Right renal pelvis (tissue), 4 donors: ENCODE measurements around the gene POMGNT1. TPM values are rescaled to one million over a fixed set of nuclear protein-coding genes. Genes with fewer than 3 reads are reported as not detected.

ENCODE experiments used
- DNase-seq, 4 donors: peaks; one replicate each; pipeline ENCODE4 v3.0.0-alpha.2; 2013; ENCODE audit warnings: low read depth in 4 of 4, low spot score in 3 of 4, missing footprints in 1 of 4
- polyA plus RNA-seq, 4 donors: library from polyadenylated mRNA; unstranded; fragments of 120-200 nt; gene quantifications; one replicate each; pipeline ENCODE4 v1.2.1, GENCODE V29; 2013; ENCODE audit not compliant: insufficient read length in 4 of 4

POMGNT1 gene
- polyA plus RNA-seq, 4 donors: 77.1 to 85.1 (median 80.1) TPM

DNA sequence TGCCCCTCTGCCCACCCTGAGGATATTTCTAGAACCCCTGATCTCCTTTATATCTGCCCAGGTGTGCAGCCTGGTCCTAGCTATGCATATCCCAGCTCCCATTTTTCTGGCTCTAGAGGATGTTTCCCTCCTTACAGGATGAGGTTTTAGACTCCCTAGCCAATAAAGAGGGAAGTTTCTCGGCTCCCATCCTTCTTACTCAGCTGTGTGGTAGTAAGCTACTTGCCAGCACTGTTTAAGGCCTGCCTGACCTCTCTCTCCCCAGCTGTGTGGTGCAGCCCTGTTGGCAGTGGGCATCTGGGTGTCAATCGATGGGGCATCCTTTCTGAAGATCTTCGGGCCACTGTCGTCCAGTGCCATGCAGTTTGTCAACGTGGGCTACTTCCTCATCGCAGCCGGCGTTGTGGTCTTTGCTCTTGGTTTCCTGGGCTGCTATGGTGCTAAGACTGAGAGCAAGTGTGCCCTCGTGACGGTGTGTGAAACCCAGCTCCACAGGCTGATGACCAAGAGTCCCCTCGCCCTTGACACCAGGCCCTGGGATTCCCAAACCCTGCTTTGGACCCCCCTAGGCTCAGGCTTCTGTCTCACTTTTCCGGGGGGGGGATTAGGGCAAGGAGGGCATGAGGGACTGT is 14.2 kb downstream of the POMGNT1 start:
- DNase-seq: no peak

DNA sequence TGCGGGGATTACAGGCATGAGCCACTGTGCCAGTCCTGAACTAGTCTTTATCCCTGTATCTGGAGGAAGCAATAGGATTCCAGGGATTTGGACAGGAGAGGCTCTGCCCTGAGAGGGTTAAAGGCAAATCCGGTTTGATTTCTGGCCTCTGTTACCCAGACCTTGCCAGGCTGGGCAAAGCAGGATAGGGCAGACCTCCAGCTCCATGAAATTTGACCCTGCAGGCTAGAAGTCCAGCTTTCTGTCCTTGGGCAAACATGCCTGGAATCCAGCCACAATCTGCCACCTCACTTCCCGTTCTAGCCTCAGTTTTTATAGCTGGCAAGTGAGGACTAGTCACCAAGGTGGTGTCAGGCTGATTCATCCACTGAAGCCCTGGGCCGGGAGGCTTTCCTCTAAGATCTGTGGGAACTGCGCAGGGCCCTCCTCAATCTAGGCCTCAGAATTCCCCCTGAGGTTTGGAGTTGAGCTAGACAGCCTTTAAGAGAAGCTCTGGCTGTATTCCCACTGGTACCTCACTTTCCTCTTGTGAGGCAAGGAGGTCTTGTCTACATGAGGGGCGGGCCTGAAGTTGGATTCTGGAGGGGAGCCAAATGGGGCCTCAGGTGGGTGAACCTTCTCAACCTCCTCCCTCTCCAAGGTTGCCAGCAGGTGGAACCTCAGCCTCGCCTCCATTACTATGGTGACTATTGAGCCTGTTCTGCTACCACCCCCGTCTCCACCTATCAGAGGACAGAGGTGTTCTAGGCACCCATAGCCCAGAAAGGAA is 15.0 kb downstream of the POMGNT1 start:
- DNase-seq: no peak

DNA sequence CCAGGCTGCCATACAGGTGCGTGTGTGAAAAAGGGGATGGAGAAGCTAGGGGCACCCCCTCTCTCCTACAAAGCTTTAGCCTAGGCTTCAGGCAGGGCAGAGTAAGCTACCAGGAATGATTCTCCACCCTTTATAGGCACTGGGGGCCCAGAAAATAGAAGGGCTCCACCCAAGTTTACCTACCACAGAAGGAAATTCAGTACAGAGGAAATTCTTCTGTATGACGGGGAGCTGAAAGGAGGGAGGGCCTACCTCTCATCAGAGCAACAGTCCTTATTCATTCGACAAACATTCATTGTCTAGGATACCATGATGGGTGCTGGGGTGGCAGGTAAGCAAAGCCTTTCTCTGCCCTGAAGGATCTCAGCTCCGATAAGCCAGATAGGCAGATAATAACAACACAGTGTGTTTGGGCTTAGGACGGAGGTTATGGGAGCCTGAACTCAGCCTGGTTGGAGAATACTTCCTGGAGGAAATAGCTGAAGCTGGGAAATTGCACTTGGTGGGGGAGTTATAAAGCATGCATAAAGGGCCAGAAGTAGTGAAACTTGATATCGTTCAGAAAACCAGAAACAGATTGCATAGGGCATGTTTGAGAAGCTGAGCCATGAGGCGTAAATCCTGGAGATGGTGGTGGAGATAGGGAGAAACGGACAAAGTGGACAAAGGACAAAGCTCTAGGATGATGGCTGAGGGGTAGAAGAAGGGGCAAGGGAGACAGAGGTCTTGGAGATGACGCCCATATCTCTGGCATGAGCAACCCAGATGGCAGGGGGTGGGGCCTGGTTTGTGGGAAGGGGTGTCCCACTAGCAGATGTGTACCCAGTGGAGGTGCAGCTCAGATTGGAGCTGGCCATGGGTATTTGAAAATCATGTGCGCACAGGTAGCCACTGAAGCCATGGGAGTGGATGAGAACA is 16.6 kb downstream of the POMGNT1 start:
- DNase-seq: no peak

DNA sequence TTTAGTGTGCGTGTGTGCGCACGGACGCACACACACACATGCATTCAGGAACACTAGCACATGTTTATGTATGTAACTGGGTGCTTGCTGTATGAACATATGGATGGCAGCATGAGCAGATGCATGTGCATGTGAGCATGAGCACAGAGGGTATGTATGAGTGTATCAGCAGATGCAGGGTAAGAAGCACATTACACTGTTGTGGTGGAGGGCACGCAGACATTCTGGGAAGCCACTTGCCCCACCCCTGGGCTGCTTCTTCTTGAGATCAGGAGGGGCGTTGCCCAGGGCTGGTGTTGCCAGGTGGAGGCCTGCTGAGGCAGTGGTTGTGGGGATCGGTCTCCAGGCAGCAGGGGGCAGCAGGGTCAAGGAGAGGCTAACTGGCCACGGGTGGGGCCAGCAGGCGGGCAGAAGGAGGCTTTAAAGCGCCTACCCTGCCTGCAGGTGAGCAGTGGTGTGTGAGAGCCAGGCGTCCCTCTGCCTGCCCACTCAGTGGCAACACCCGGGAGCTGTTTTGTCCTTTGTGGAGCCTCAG is 18.1 kb downstream of the POMGNT1 start:
- DNase-seq: no peak

DNA sequence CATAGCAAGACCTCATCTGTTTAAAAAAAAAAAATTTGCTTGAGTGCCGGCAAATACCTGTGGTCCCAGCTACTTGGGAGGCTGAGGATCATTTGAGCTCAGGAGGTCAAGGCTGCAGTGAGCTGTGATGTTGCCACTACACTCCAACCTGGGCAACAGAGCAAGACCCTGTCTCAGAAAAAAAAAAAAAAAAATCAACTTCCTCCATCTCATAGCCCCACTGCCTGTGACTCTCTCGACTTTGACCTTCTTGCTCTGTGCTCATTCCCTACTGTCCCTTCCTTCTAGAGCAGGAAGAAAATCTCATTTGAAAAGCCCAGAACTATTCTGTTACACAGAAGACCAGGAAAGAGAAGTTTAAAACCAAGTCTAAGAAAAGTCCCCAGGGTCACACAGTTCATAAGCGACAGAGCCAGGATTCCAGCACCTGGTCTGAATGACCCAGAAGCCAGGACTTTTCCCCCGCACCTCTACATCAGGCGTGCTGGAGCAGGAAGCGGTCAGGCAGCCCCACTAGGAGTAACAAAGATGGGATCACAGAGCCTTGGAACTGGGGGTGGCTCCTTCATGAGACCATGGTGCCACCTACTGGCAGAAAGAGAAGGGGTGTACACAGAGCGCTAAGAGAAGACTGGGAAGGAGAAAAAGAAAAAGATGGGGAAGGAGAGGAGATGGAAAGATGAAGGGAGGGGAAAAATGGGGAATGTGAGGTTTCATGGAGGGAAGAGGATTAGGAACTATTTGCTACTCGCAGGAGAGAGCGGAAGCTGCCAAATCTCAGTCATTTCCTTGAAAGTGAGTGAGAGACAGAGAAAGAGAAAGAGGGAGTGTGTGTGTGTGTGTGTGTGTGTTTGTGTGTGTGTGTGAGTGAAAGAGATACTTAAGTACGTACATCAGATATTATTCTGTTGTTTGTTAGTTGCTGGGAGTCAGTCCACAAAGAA is 18.8 kb downstream of the POMGNT1 start:
- DNase-seq: peak in 3 of 4 donors; percentile 83 to 86 (median 85)

DNA sequence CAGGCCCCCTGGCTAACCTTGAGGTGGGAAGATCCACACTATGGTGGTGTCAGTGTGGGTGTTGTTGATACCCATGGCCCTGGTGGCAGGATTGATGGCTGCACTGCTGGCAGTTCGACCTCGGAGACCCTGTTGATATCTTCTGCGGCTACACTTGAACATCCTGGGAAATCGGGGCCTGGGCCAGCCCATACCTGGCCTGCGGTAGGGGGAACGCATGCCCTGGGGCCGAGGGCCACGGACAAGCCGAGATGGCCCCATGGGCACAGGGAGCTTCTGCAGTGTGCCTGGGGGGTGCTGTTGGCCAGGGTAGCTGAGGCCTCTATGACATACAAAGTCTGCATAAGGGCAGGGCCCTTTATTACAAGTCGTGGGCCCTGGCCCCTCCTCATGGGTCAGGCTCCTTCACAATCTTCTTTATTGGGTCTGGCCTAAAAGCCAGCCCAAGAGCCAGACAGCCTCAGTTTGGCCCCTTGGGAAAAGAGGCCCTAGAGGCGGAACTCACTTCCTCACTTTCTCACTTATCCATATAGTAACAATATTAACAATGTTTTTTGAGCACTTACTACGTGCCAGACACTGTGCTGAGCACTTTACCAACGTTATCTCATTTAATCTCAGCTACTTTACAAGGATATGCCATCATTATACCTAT is 21.9 kb downstream of the POMGNT1 start, which contains the start of gene P3R3URF:
Gene P3R3URF, minus strand, starts transcription at position 278 of the 655 bp plus-strand sequence. Its CDS starts 17 bp downstream, at position 261.
- DNase-seq: no peak

DNA sequence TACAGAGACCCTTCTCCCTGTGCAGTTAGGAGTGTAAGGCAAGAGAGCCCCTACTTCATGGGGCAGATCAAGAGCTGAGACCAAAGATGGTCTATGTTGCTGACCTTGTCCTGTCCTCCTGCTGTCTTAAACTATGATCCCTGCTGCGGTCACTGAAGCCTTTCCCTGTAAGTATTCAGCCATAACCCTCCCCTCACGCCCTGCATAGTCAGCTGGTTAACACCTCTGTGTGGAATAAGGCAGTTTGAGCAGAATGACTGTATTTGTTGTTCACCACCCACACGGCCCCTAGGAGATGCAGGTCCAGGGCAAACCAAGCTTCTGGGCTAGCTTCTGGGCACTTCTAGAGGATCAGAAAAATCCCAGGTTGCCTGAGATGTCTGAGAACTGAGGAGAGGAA is 23.0 kb downstream of the POMGNT1 start:
- no peak for DNase-seq

DNA sequence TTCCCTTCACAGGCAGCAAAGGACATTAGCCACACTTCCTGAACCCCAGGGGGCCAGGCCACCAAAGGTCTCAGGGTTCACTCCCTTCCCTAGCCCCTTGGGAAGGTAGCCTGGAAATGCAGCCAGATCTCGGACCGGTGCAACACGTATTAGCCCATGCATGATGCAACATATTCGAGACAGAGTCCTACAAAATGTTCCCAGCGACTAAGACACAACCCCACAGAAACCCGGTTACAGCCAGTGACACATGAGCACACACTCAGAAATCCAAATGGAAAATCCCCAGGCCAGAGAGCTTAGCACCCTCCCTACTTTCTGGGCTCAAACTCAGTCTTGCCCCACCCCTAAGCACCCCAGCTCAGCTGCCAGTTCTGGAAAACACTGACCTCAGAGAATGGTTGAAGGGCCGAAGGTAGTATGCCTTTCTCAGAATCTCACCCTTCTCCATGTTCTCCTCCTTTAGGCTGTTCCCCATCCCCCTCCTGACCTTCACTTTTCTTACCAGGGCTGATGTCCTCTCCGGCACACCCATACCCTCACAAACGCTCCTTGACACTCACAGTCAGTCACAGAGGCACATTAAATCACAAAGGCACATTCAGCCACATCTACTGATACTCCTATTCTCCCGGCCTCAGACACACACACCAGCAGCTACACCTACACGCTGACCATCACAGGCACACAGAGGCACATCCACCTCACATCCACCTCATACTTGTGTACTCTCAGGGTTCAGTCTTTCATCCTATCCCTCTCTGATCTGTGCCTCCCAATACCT is 23.6 kb downstream of the POMGNT1 start, which contains the start of gene TSPAN1:
Gene TSPAN1, plus strand, starts transcription at position 640 of the 784 bp plus-strand sequence. CDS start 6,021 bp downstream, outside the sequence.
- no peak for DNase-seq

DNA sequence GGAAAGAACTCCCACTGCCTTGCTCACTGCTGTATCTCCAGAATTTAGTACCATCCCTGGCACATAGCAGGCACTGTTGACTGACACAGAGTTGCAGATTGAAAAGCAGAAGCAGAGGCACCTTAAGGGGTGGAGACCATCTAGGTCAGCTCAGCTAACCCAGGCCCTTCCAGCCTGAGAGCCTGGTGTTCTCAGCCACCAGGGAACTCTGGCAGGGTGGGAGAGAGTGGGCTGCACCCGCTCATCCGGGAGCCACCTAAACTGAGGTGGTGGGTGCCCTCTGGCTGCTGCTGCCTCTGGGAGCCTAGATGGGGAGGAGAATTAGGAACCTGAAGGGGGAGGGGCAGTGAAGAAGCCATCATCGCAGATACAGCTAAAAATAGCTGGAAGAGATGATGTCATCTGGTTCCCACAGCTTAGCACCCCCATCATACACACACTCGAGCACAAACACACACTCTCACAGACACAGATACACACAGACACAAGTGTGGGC is 24.8 kb downstream of the POMGNT1 start:
- no peak for DNase-seq

DNA sequence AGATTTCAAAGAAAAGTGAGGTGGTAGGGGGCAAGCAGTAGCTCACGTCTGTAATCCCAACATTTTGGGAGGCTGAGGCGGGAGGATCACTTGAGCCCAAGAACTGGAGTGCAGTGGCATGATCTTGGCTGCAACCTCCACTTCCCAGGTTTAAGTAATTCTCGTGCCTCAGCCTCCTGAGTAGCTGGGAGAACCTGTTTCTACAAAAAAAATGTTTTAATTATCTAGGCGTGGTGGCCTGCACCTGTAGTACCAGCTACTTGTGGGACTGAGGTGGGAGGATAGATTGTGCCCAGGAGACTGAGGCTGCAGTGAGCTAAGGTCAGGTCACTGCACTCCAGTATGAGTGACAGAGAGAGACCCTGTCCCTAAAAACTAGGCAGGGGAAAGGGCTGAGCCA is 25.9 kb downstream of the POMGNT1 start:
- DNase-seq: no peak

DNA sequence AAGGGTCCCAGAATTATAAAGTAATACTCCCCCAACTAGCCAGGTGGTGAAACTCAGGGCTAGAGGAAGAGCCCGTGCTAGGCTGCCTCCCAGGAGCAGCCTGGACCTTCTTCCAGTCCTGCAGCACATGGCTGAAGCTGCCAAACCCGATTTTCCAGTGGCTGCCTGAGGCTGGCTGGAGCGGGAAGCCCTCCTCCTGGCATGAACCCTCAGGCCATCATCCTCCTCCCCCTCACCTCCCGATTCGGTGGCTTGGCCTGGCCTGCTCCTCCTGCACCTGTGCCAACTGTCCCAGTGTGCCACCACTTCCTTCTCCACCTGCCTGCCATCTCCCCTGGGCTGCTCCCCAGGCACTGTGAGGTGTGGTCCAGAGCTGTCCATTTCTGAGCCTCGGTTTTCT is 26.4 kb downstream of the POMGNT1 start:
- no peak for DNase-seq

DNA sequence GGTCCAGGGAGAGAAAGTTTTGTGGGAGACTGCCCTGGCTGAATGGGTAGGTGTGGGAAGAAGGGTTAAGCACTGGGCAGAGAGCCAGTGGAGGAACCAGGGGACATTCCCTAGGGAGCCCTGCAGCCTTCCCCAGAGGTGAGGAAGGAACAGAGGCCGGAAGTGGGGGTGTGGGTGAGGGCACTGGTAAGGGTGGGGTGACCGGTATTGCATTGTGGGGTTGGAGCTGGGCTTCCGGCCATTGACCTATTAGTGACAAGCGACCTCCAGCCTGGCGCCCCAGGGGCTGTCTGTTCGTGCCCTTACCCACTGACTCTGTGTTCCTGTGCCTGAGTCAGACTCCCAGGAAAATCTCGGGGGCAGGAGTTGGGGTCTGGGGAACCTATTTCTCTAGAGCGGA is 26.9 kb downstream of the POMGNT1 start:
- DNase-seq: no peak

DNA sequence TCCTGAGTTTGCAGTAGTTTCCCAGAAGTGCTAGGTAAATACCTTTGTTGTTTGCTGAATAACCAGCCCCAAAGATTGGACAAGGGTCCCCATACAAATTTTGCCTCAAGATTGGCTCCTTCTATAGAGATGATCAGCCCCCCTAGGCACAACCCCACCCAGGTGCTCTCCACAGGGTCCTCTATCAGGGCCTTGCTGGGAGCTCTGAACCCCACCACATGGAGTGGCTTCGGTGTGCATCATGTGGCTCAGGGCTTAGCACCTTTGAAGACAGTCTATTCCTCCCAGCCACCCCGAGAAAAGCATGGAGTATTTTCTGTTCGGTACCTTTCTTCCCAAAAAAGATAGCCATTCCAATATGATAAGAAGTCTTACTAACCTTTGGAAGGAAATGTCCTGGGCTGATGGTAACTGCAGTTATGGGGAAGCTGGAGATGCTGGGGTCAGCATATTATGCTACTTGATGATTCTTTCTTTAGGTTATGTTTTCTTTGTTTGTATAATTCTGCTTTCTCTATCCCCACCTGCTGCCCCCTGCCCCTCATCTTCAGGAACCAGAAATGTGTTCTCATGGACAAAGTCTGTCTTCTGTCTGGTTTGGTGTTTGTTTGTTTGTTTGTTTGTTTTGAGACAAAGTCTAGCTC is 28.3 kb downstream of the POMGNT1 start:
- DNase-seq: no peak

DNA sequence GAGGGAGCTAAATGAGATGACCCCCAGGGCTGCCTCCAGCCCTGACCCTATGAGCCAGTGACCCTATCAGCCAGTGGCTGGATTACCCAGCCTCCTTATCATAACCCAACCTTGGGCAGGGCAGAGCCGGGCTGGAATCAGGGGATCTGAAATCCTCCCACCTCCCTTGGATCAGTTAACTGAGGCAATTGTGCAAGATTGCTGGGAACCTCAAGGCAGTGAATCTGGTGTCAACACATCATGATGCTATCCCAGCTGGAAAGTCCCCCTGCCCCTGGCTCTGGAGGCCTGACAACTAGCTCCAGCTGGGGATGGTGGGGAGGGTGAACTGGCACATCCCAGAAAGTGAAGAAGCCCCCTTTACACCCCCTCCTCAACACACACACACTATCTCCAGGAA is 29.8 kb downstream of the POMGNT1 start:
- DNase-seq: no peak

DNA sequence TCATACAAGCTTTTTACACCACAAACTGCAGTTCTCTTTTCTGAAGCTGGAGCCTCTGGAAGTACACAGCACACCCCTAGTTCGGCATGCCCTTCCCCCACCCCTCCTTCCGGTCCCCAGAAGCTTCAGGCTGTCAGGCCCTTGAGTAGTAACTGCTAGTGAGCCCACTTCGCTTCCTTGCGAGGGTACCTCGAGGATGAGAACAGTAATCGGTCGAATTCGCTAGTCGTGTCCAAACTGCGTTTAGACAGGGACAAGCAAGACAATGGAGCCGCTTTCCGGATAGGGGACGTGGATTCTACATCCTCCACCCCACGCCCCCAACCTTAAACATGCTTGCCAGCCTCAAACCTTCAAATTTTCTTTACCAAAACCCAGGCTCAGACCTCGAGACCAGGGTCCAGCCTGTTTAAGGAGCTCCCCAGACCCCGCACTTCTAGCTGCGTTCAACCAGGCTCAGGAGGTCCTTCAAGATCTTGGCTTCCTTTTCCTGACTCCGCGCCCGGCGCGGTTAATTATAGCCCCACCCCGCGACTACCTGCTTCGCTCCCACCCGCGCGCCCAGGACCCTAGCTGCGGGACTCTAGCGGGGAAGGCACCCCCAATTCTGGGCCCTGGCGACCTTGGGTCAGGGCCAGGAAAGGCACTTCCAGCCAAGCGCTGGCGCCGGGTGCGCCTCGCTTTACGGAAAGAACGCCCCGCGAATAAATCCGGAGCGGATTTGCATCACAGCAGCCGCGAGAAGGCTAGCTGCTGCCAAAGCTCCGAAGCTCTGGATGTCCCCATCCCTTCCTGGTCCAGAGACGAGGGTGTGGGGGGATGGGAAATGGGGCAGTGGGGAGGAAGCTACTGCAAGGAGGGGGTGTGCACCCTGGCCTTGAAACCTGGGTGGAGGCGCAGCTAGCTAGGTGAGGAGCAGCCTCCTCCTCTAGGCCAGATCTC is 31.4 kb downstream of the POMGNT1 start:
- no peak for DNase-seq

DNA sequence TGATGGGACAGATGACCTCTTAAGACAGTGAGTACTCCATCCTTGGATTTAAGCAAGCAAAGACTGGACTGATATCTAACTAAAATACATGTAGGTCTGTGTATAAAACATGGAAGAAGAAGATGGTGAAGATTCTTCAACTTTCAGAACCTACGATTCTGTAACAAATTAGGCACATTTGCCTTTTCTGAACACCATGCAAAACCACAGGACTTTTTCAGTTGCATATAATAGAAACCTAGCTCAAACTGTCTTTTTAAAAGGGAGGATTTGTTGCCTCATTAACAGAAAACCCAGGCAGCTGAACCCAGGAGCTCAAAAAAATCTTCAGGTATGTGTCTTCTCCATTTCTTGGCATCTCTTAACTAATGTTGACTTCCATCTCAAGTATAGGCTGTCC is 38.0 kb downstream of the POMGNT1 start:
- DNase-seq: no peak

DNA sequence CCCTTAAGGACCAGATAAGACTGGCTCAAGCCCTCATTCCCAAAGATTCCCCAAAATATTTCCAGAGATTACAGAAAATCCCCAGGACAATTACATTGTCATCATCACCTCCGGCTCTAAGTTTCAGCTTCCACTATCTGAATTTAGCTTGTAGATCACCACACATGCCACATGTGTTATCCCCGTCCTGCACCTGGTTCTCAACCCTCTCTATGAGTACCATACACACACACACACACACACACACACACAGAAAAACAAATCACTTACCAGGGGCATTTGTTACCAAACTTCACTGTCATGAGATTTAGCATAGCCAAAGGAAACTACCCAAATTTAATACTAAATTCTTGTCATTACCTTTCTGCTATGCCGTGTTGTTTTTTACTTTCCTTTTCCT is 38.7 kb downstream of the POMGNT1 start:
- DNase-seq: no peak
